Testis (tissue), 3 donors: Measurements from ENCODE around the gene ZNF587. TPM values are rescaled to one million over a fixed set of nuclear protein-coding genes. Genes with fewer than 3 reads are reported as not detected.

Experiments used
- DNase-seq: peaks from one replicate; pipeline ENCODE4 v3.0.0-alpha.2; 2019
- H3K27ac ChIP-seq, 2 donors: fragments of 200-600 bp; sonication (generic); one replicate each; pipeline ENCODE4 v1.5.1; 2019
- H3K27me3 ChIP-seq: fragments of 200-600 bp; sonication (generic); one replicate; pipeline ENCODE4 v1.5.1; 2019
- H3K36me3 ChIP-seq: fragments of 200-600 bp; sonication (generic); one replicate; pipeline ENCODE4 v1.5.1; 2017; ENCODE audit warnings: low read depth; ENCODE audit errors: missing control alignments
- H3K4me1 ChIP-seq: fragments of 200-600 bp; sonication (generic); one replicate; pipeline ENCODE4 v1.5.1; 2019
- H3K4me3 ChIP-seq, 2 donors: fragments of 200-600 bp; sonication (generic); one replicate each; pipeline ENCODE4 v1.5.1; 2017 to 2019
- H3K9me3 ChIP-seq: fragments of 200-600 bp; sonication (generic); one replicate; pipeline ENCODE4 v1.5.1; 2017
- CTCF ChIP-seq, 3 experiments: fragments of 450-650 bp in 2 of 3; fragments of 200-600 bp in 1 of 3; sonication (generic) in 1 of 3; IDR thresholded peaks; one replicate each; pipeline ENCODE4 v1.5.1; 2016 to 2019; ENCODE audit warnings: antibody characterized with exemption in 3 of 3, mild to moderate bottlenecking in 2 of 3, moderate library complexity in 1 of 3
- POLR2A ChIP-seq: fragments of 450-650 bp; IDR thresholded peaks from one replicate; pipeline ENCODE4 v1.6.1; 2017; ENCODE audit warnings: antibody characterized with exemption, mild to moderate bottlenecking, moderate library complexity
- WGBS, 2 donors: methylation state at CpG; one replicate each; pipeline ENCODE4 v1.1.5; 2018; 5-methylcytosine and 5-hydroxymethylcytosine counted together
- intact Hi-C: fragments of 100-400 bp; cut with DNase I; formaldehyde crosslinking; loops from one replicate; pipeline ENCODE4 v1.15.1; 2023; ENCODE audit warnings: low total_unique reads
- polyA plus RNA-seq: library from polyadenylated mRNA; stranded (reverse); fragments of 350-450 nt; fragmentation: Illumina TruSeq; extraction: RNeasy Lipid Tissue Mini Kit (QIAGEN cat#74804); gene quantifications from one replicate; pipeline ENCODE4 v1.2.3, GENCODE V29; 2014; ENCODE audit warnings: low read depth, low replicate concordance; ENCODE audit not compliant: insufficient read depth
- total RNA-seq, 2 donors: library from RNA; depleted of rRNA; stranded (reverse); fragments of >200 nt; gene quantifications; one replicate each; pipeline ENCODE4 v1.2.3, GENCODE V29; 2016

The ZNF587 gene
- total and polyA plus RNA-seq, 3 donors from 2014 or later, result 21.4 to 31.2 (median 30.8) TPM

GRCh38 chr19:57900311-57900710 lies 50.7 kb downstream of the ZNF587 start:
- H3K36me3 ChIP-seq, result no peaks in the 10 kb centered on the region
- TF ChIP-seq POLR2A, result no peak
- TF ChIP-seq CTCF (IDR thresholded peaks at IDR 0.05), result no peak
- no peak for DNase-seq
- no peaks in the 10 kb centered on the region for H3K9me3 ChIP-seq
- H3K4me3 ChIP-seq, result no peak overlapping the region
- intact Hi-C loops, result no loop called here
- H3K27ac ChIP-seq, result no peak overlapping the region
- H3K4me1 ChIP-seq, result no peaks in the 10 kb centered on the region
- WGBS, 2 donors, result 48 to 54% methylated on average over 5 of the region's 5 CpGs
- no peaks in the 10 kb centered on the region for H3K27me3 ChIP-seq

GRCh38 chr19:57903618-57904184 lies 54.0 kb downstream of the ZNF587 start:
- Histone ChIP-seq H3K27me3 (no peaks in the 10 kb centered on the region), H3K27ac (no peak overlapping the region), H3K36me3 (no peaks in the 10 kb centered on the region), H3K4me1 (no peaks in the 10 kb centered on the region), H3K9me3 (no peaks in the 10 kb centered on the region), H3K4me3 (no peak overlapping the region)
- no peak for DNase-seq
- TF ChIP-seq POLR2A (no peak), CTCF (IDR thresholded peaks at IDR 0.05) (no peak)
- 57 to 59% methylated on average over 7 of the region's 7 CpGs for WGBS, 2 donors
- intact Hi-C loops, result no loop called here

- WGBS, 2 donors, result 88 to 93% methylated on average over 6 of the region's 6 CpGs
Measured at GRCh38 chr19:57905258-57905657, 55.6 kb downstream of the ZNF587 start.

GRCh38 chr19:57907394-57907793 lies 57.7 kb downstream of the ZNF587 start:
- no peak overlapping the region for H3K27ac ChIP-seq
- intact Hi-C loops, result no loop called here
- WGBS, 2 donors, result 95 to 96% methylated on average over 3 of the region's 3 CpGs
- no peak for TF ChIP-seq CTCF (IDR thresholded peaks at IDR 0.05)
- TF ChIP-seq POLR2A, result no peak
- H3K27me3 ChIP-seq, result no peaks in the 10 kb centered on the region
- no peaks in the 10 kb centered on the region for H3K36me3 ChIP-seq
- no peak for DNase-seq
- H3K4me1 ChIP-seq, result no peaks in the 10 kb centered on the region
- no peaks in the 10 kb centered on the region for H3K9me3 ChIP-seq
- H3K4me3 ChIP-seq, result no peak overlapping the region

More at GRCh38 chr19:57905258-57905657, 55.6 kb downstream of the ZNF587 start:
- no peak for TF ChIP-seq POLR2A
- Histone ChIP-seq H3K9me3 (no peaks in the 10 kb centered on the region), H3K4me1 (no peaks in the 10 kb centered on the region), H3K4me3 (no peak overlapping the region), H3K36me3 (no peaks in the 10 kb centered on the region), H3K27ac (no peak overlapping the region), H3K27me3 (no peaks in the 10 kb centered on the region)
- intact Hi-C loops, result no loop called here
- DNase-seq, result no peak

GRCh38 chr19:57914531-57914930 lies 64.9 kb downstream of the ZNF587 start:
- Histone ChIP-seq H3K4me1 (no peaks in the 10 kb centered on the region), H3K27ac (no peak overlapping the region), H3K27me3 (no peaks in the 10 kb centered on the region), H3K9me3 (no peaks in the 10 kb centered on the region), H3K36me3 (no peaks in the 10 kb centered on the region), H3K4me3 (no peak overlapping the region)
- intact Hi-C loops, result no loop called here
- TF ChIP-seq CTCF (IDR thresholded peaks at IDR 0.05) (no peak), POLR2A (no peak)
- no peak for DNase-seq
- WGBS, 2 donors, result 89 to 93% methylated on average over 3 of the region's 3 CpGs

Other genes with a start within 250 kb of the ZNF587 start
- gene ZNF530, start 250.0 kb upstream of the ZNF587 start, total RNA-seq, result 1 to 10 TPM; 4.6 to 9.8 TPM
- gene ZNF530, start 250.0 kb upstream of the ZNF587 start, polyA plus RNA-seq, result 3.0 TPM
- gene ZNF134, start 235.6 kb upstream of the ZNF587 start, total RNA-seq, result 10 to 100 TPM; 37.6 to 41.7 TPM
- gene ZNF134, start 235.6 kb upstream of the ZNF587 start, polyA plus RNA-seq, result 11.2 TPM
- 10 to 100 TPM; 16.9 to 18.6 TPM for gene ZNF211, start 216.7 kb upstream of the ZNF587 start, total RNA-seq
- 11.1 TPM for gene ZNF211, start 216.7 kb upstream of the ZNF587 start, polyA plus RNA-seq
- under 1 TPM; 0.12 to 0.24 TPM for gene ZSCAN4, start 180.9 kb upstream of the ZNF587 start, total RNA-seq
- 0.26 TPM for gene ZSCAN4, start 180.9 kb upstream of the ZNF587 start, polyA plus RNA-seq
- 10 to 100 TPM; 22.9 to 30.8 TPM for gene ZNF551, start 167.9 kb upstream of the ZNF587 start, total RNA-seq
- gene ZNF551, start 167.9 kb upstream of the ZNF587 start, polyA plus RNA-seq, result 9.7 TPM
- gene ZNF154, start 140.7 kb upstream of the ZNF587 start, total RNA-seq, result 1 to 10 TPM; 1.1 to 6.8 TPM
- 3.3 TPM for gene ZNF154, start 140.7 kb upstream of the ZNF587 start, polyA plus RNA-seq
- gene ZNF671, start 122.2 kb upstream of the ZNF587 start, total RNA-seq, result 10 to 100 TPM; 14.3 to 14.4 TPM
- gene ZNF671, start 122.2 kb upstream of the ZNF587 start, polyA plus RNA-seq, result 15.1 TPM
- gene ZNF776, start 103.0 kb upstream of the ZNF587 start, total RNA-seq, result 10 to 100 TPM; 21.7 to 31.0 TPM
- 11.8 TPM for gene ZNF776, start 103.0 kb upstream of the ZNF587 start, polyA plus RNA-seq
- 10 to 100 TPM; 20.3 to 28.3 TPM for gene ZNF586, start 80.2 kb upstream of the ZNF587 start, total RNA-seq
- 6.7 TPM for gene ZNF586, start 80.2 kb upstream of the ZNF587 start, polyA plus RNA-seq
- 10 to 100 TPM in 1 of 2 donors, 1 to 10 TPM in 1; 9.5 to 11.4 TPM for gene ZNF552, start 34.9 kb upstream of the ZNF587 start, total RNA-seq
- 4.4 TPM for gene ZNF552, start 34.9 kb upstream of the ZNF587 start, polyA plus RNA-seq
- 10 to 100 TPM; 38.7 to 41.2 TPM for gene ZNF587B, start 19.6 kb upstream of the ZNF587 start, total RNA-seq
- 11.8 TPM for gene ZNF587B, start 19.6 kb upstream of the ZNF587 start, polyA plus RNA-seq
- gene ZNF814, start 39.2 kb downstream of the ZNF587 start, total RNA-seq, result 10 to 100 TPM; 38.4 to 54.8 TPM
- gene ZNF814, start 39.2 kb downstream of the ZNF587 start, polyA plus RNA-seq, result 21.8 TPM
- 10 to 100 TPM; 19.8 to 20.2 TPM for gene ZNF417, start 66.7 kb downstream of the ZNF587 start, total RNA-seq
- gene ZNF417, start 66.7 kb downstream of the ZNF587 start, polyA plus RNA-seq, result 13.4 TPM
- 10 to 100 TPM; 16.6 to 22.0 TPM for gene ZNF418, start 85.5 kb downstream of the ZNF587 start, total RNA-seq
- gene ZNF418, start 85.5 kb downstream of the ZNF587 start, polyA plus RNA-seq, result 10.4 TPM
- gene ZNF256, start 97.8 kb downstream of the ZNF587 start, total RNA-seq, result 10 to 100 TPM; 13.3 to 15.7 TPM
- gene ZNF256, start 97.8 kb downstream of the ZNF587 start, polyA plus RNA-seq, result 7.8 TPM
- 1 to 10 TPM; 3.5 to 8.7 TPM for gene C19orf18, start 124.7 kb downstream of the ZNF587 start, total RNA-seq
- 9.8 TPM for gene C19orf18, start 124.7 kb downstream of the ZNF587 start, polyA plus RNA-seq
- gene ZNF606, start 153.0 kb downstream of the ZNF587 start, total RNA-seq, result 10 to 100 TPM; 30.2 to 73.9 TPM
- gene ZNF606, start 153.0 kb downstream of the ZNF587 start, polyA plus RNA-seq, result 12.1 TPM
- gene ZSCAN1, start 184.2 kb downstream of the ZNF587 start, total RNA-seq, result 1 to 10 TPM; 5.9 to 6.5 TPM
- 8.0 TPM for gene ZSCAN1, start 184.2 kb downstream of the ZNF587 start, polyA plus RNA-seq
- 10 to 100 TPM; 19.1 to 33.7 TPM for gene ZNF135, start 209.4 kb downstream of the ZNF587 start, total RNA-seq
- gene ZNF135, start 209.4 kb downstream of the ZNF587 start, polyA plus RNA-seq, result 14.5 TPM
- gene ZSCAN18, start 248.4 kb downstream of the ZNF587 start, total RNA-seq, result 100 to 1,000 TPM; 150 to 169 TPM
- 95.1 TPM for gene ZSCAN18, start 248.4 kb downstream of the ZNF587 start, polyA plus RNA-seq